Islet of Langerhans (tissue), 1 donor: Measurements from ENCODE around the gene CACNA1A.
"Not testable (repeated sequence)": the region's sequence is repeated elsewhere in the genome, so short reads cannot be mapped to it uniquely, and the experiment has no call there.

Experiments
- FAIRE-seq: peaks from one replicate; lab custom pipeline; 2011; peaks lifted over from hg19 to GRCh38; lab: Jason Lieb, UNC

The CACNA1A gene

GRCh38 chr19:13229246-13229645 lies 277.0 kb downstream of the CACNA1A start:
- FAIRE-seq, result no peak

- no peak for FAIRE-seq
These were observed 277.7 kb downstream of the CACNA1A start for GRCh38 chr19:13228561-13228960.

GRCh38 chr19:13226983-13227382 lies 279.3 kb downstream of the CACNA1A start:
- FAIRE-seq, result no peak

GRCh38 chr19:13225973-13226865 lies 280.1 kb downstream of the CACNA1A start:
- no peak for FAIRE-seq

- FAIRE-seq, result no peak
These were observed 281.2 kb downstream of the CACNA1A start for GRCh38 chr19:13225085-13225484.

- no peak for FAIRE-seq
These were observed 285.4 kb downstream of the CACNA1A start for GRCh38 chr19:13220847-13221246.

- no peak for FAIRE-seq
These were observed 290.5 kb downstream of the CACNA1A start for GRCh38 chr19:13215572-13216380.

GRCh38 chr19:13214036-13214730 lies 292.1 kb downstream of the CACNA1A start:
- no peak for FAIRE-seq

- FAIRE-seq, result no peak
These were observed 293.4 kb downstream of the CACNA1A start for GRCh38 chr19:13212759-13213330.

GRCh38 chr19:13211426-13212308 lies 294.6 kb downstream of the CACNA1A start:
- no peak for FAIRE-seq

- no peak for FAIRE-seq
These were observed 295.3 kb downstream of the CACNA1A start for GRCh38 chr19:13210941-13211340.

GRCh38 chr19:13210339-13210775 lies 295.9 kb downstream of the CACNA1A start:
- FAIRE-seq, result no peak

GRCh38 chr19:13209484-13210338 lies 296.6 kb downstream of the CACNA1A start:
- FAIRE-seq, result no peak

GRCh38 chr19:13208672-13209483 lies 297.4 kb downstream of the CACNA1A start:
- no peak for FAIRE-seq

- FAIRE-seq, result no peak
These were observed 298.2 kb downstream of the CACNA1A start for GRCh38 chr19:13207846-13208671.

- FAIRE-seq, result no peak
These were observed 298.9 kb downstream of the CACNA1A start for GRCh38 chr19:13207237-13207845.

- peak; percentile 24 for FAIRE-seq
These were observed 299.7 kb downstream of the CACNA1A start for GRCh38 chr19:13206587-13206986.

GRCh38 chr19:13202112-13202511 lies 304.2 kb downstream of the CACNA1A start:
- not testable (repeated sequence) for FAIRE-seq
